IgD-negative memory B cell (primary cell): ENCODE measurements around the gene SLC4A11. TPM values are rescaled to one million over a fixed set of nuclear protein-coding genes. Genes with fewer than 3 reads are reported as not detected.

Experiments used
- H3K27ac Mint-ChIP-seq, 3 donors: one replicate each; pipeline ENCODE4 v1.8.0; 2020 to 2022; ENCODE audit warnings: mild to moderate bottlenecking in 3 of 3, mixed read lengths in 3 of 3, moderate library complexity in 1 of 3
- H3K27me3 Mint-ChIP-seq: one replicate; pipeline ENCODE4 v1.8.0; 2021; ENCODE audit warnings: mixed read lengths
- H3K36me3 Mint-ChIP-seq: one replicate; pipeline ENCODE4 v1.8.0; 2020; ENCODE audit warnings: mild to moderate bottlenecking, mixed read lengths
- H3K4me1 Mint-ChIP-seq, 3 donors: one replicate each; pipeline ENCODE4 v1.8.0; 2020 to 2022; ENCODE audit warnings: mixed read lengths in 3 of 3, mild to moderate bottlenecking in 1 of 3
- H3K4me3 Mint-ChIP-seq, 4 donors: one replicate each; pipeline ENCODE4 v1.8.0; 2020 to 2022; ENCODE audit warnings: mild to moderate bottlenecking in 4 of 4, mixed read lengths in 4 of 4, moderate library complexity in 3 of 4
- H3K9me3 Mint-ChIP-seq, 3 donors: one replicate each; pipeline ENCODE4 v1.8.0; 2020 to 2021; ENCODE audit warnings: mixed read lengths in 3 of 3, mild to moderate bottlenecking in 1 of 3
- polyA plus RNA-seq: library from polyadenylated mRNA; unstranded; fragments of 300-500 nt; fragmentation: Illumina TruSeq; gene quantifications from one replicate; pipeline ENCODE4 v1.2.3, GENCODE V29; 2021

SLC4A11 gene
- polyA plus RNA-seq, 1 donor from 2014 or later, result not detected

DNA sequence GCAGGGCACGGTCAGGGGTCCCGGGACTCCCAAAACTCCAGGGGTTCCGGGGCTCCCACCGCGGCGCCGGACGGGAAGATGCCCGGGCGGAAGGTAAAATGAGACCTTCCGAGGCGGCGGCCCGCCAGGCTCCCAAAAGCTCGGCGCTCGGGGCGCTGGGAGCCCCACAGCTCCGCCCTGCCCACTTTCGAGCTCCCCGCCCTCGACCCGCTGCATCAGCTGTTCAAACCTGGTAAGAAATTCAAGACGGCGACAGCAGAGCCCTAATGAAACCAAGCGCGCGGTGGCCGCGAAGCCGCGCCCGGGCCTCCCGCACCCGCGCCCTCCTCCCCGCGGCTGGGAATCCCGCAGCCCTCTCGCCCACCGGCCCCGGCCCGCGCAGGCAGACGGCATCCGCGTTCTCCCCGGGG lies 369 bp downstream of the SLC4A11 start:
- no peaks in the 10 kb centered on the region for H3K9me3 Mint-ChIP-seq
- H3K4me3 Mint-ChIP-seq, result peak overlapping the region; percentile 84 to 96 (median 88)
- no peaks in the 10 kb centered on the region for H3K36me3 Mint-ChIP-seq
- no peak overlapping the region for H3K27ac Mint-ChIP-seq
- peaks cover 6 to 8% (median 8%) of the 10 kb centered on the region in 3 donors for H3K4me1 Mint-ChIP-seq
- peaks cover 32% of the 10 kb centered on the region for H3K27me3 Mint-ChIP-seq

DNA sequence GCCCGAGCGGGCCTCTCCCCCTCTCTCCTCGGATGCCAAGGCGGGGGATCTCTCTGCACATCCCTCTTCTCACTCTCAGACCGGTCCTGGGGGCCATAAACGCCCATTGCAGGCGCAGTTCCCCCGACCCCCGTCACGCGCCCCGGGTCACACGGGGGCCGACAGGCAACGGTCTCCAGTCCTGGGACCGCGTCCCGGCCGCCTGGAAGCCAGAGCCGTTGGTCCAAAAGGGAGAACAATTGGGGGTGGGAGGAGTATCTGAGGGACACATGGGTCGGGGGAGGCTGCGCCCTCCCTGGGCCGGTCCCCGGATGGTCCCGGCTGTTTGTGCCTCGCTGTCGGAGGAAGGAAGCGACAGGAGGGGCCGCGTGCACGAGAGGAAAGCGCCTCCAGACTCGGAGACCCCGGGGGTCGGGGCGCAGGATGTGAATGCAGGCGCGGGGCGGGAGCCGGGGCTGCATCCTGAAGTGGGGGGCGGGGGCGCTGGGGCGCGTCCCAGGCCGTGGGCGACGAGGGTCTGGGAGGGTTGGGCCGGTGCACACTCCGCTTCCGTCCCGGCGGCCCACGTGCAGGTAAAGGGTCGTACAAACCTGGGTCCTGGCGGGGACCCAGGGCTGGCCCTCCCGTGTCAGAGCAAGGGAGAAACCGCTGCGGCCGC lies 903 bp downstream of the SLC4A11 start:
- peak overlapping the region in 1 of 3 donors; percentile 57 for H3K27ac Mint-ChIP-seq
- peaks cover 32% of the 10 kb centered on the region for H3K27me3 Mint-ChIP-seq
- H3K4me3 Mint-ChIP-seq, result peak overlapping the region; percentile 84 to 96 (median 88)
- H3K4me1 Mint-ChIP-seq, result peaks cover 6 to 8% (median 8%) of the 10 kb centered on the region in 3 donors
- H3K36me3 Mint-ChIP-seq, result no peaks in the 10 kb centered on the region
- H3K9me3 Mint-ChIP-seq, result no peaks in the 10 kb centered on the region

GRCh38 chr20:3237011-3237957 lies 1.7 kb downstream of the SLC4A11 start:
- Mint-ChIP-seq H3K36me3 (no peaks in the 10 kb centered on the region), H3K9me3 (no peaks in the 10 kb centered on the region), H3K27ac (peak overlapping the region in 1 of 3 donors; percentile 57), H3K4me1 (peaks cover 6 to 8% (median 8%) of the 10 kb centered on the region in 3 donors), H3K4me3 (peak overlapping the region; percentile 55 to 86 (median 70)), H3K27me3 (peaks cover 32% of the 10 kb centered on the region)

GRCh38 chr20:3235666-3236324 lies 3.2 kb downstream of the SLC4A11 start:
- H3K36me3 Mint-ChIP-seq, result no peaks in the 10 kb centered on the region
- H3K4me1 Mint-ChIP-seq, result peaks cover 6 to 8% (median 7%) of the 10 kb centered on the region in 3 donors
- peak overlapping the region in 1 of 4 donors; percentile 59 for H3K4me3 Mint-ChIP-seq
- no peak overlapping the region for H3K27ac Mint-ChIP-seq
- peaks cover 26% of the 10 kb centered on the region for H3K27me3 Mint-ChIP-seq
- H3K9me3 Mint-ChIP-seq, result no peaks in the 10 kb centered on the region

DNA sequence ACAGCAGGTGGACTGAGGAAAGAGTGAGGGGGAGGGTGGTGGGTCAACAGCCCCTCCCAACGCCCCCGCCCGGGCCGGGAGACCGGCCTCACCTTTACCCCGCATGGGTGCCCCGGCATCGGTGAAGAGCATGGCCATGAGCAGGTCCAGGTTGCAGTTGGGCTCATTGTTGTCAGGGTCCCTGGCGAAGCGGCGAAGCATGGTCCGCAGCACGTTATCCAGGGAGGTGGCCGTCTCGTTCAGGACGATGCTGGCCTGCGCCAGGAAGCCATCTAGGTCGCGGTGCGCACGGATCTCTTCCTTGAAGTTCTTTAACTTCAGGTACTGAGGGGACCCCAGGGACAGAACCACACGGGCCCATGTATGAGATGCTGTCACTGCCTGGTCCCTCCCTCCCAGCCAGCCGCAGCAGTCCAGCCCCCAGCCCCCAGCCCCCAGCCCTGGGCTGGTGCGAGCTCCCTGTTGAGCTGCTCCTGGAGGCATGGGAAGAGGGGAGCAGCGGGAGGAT lies 4.9 kb downstream of the SLC4A11 start:
- H3K4me1 Mint-ChIP-seq, result peaks cover 0 to 3% (median 0%) of the 10 kb centered on the region in 3 donors
- H3K4me3 Mint-ChIP-seq, result no peak overlapping the region
- H3K36me3 Mint-ChIP-seq, result no peaks in the 10 kb centered on the region
- H3K27ac Mint-ChIP-seq, result no peak overlapping the region
- H3K9me3 Mint-ChIP-seq, result no peaks in the 10 kb centered on the region
- H3K27me3 Mint-ChIP-seq, result peaks cover 13% of the 10 kb centered on the region

DNA sequence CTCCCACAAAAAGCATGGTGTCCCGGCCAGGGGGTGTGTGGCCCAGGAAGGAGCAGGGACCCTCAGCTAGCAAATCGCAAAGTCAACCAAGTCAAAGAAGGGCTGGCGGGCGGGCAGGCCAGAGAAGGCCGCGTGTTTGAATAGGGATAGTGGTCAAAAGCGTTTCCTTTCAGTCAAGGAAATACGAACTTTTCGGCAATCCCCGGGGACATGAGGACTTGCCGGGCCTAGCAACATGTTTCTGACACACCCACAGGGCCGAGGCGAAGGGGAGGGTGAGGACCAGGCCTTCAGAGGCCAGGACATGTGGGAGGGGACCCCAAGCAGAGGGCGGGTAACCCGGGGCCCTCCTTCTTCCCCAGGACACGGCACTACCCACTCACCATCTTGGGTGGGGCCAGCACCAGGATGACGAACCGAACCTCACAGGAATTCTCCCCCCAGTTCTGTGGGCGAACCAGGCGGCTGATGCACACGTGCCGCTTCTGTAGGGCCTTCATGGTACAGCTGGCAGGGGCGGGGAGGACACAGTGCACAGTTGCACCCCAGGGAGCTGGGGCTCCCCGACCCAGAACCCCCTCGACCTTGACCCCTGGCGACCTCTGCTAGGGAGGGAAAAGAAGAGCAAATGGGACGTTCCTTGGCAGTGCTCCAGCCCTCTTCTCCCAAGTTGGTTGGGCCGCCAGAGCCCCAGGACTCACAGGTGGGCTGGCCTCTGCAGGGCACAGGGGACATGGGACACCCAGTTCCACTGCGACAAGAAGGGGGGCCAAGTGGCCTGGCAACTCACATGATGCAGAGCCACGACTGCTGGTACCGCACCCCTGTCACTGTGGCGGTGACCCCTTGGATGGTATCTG lies 5.6 kb downstream of the SLC4A11 start:
- H3K36me3 Mint-ChIP-seq, result no peaks in the 10 kb centered on the region
- no peaks in the 10 kb centered on the region for H3K9me3 Mint-ChIP-seq

GRCh38 chr20:3231889-3232588 lies 7.0 kb downstream of the SLC4A11 start:
- Mint-ChIP-seq H3K27me3 (peaks cover 5% of the 10 kb centered on the region), H3K4me1 (peaks cover 0 to 2% (median 0%) of the 10 kb centered on the region in 3 donors), H3K9me3 (no peaks in the 10 kb centered on the region), H3K27ac (no peak overlapping the region), H3K4me3 (no peak overlapping the region), H3K36me3 (no peaks in the 10 kb centered on the region)

More for the DNA sequence above, 5.6 kb downstream of the SLC4A11 start:
- H3K4me1 Mint-ChIP-seq, result peaks cover 0 to 3% (median 0%) of the 10 kb centered on the region in 3 donors
- no peak overlapping the region for H3K27ac Mint-ChIP-seq
- peaks cover 13% of the 10 kb centered on the region for H3K27me3 Mint-ChIP-seq
- no peak overlapping the region for H3K4me3 Mint-ChIP-seq

DNA sequence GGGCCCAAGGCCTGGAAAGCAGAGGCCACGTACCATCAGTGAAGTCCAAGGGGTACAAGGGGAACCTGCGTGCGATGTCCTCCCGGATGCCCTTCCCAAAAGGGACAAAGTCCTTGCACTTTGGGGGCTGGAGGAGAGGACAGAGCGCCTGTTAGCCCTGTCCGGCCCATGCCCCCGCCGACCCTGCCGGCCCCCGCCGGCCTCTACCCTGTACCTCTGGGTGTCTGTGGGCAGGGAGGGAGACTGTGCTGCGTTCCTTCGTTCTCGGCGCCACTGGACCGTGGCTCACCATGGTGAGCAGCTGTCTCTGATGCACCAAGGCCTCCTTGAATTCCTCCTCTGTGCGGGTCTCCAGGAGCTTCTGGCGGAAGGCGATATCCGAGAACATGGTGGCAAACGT lies 7.9 kb downstream of the SLC4A11 start:
- Mint-ChIP-seq H3K36me3 (no peaks in the 10 kb centered on the region), H3K27ac (no peak overlapping the region), H3K27me3 (peaks cover 2% of the 10 kb centered on the region), H3K4me3 (no peak overlapping the region), H3K9me3 (no peaks in the 10 kb centered on the region), H3K4me1 (no peaks in the 10 kb centered on the region)

DNA sequence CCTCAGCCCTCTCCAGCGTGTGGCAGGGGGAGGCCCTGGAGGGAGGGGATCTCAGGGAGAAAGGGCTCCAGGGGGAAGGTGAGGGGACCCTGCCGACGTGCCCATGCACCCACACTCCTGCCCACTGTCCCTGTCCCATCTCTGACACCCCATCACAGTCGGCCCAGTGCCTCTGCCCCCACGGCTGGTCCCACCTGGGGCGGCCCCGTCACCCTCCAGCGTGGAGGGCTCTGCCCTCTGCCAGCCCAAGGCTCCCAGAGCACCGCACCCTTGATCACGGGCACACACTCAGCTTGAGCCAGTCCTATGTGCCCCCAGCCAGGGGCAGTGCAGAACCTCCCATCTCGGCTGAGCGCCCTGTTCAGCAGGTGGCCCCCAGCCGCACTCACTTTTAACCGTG lies 9.2 kb downstream of the SLC4A11 start:
- Mint-ChIP-seq H3K36me3 (no peaks in the 10 kb centered on the region), H3K27ac (no peak overlapping the region), H3K4me1 (peaks cover 0 to under 1% (median 0%) of the 10 kb centered on the region in 3 donors)

GRCh38 chr20:3229158-3229557 lies 9.8 kb downstream of the SLC4A11 start:
- no peaks in the 10 kb centered on the region for H3K36me3 Mint-ChIP-seq
- H3K27me3 Mint-ChIP-seq, result no peaks in the 10 kb centered on the region
- peaks cover 0 to 2% (median 2%) of the 10 kb centered on the region in 3 donors for H3K4me1 Mint-ChIP-seq
- no peak overlapping the region for H3K4me3 Mint-ChIP-seq
- H3K9me3 Mint-ChIP-seq, result no peaks in the 10 kb centered on the region
- H3K27ac Mint-ChIP-seq, result no peak overlapping the region

More for the DNA sequence above, 9.2 kb downstream of the SLC4A11 start:
- Mint-ChIP-seq H3K4me3 (no peak overlapping the region), H3K9me3 (no peaks in the 10 kb centered on the region), H3K27me3 (no peaks in the 10 kb centered on the region)

DNA sequence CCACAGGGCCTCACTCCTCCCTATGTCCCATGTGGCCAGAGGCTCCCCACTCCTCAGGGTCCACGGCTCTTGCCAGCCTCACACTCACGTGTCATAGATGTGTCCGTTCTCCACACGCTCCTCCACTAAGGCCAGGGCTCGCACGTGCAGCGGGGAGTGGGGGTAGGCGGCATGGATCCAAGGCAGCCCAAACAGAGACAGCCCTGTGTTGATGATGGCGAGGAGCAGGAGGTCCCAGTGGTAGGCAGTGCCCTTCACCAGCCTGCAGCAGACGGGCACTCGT lies 10.3 kb downstream of the SLC4A11 start:
- no peaks in the 10 kb centered on the region for H3K9me3 Mint-ChIP-seq
- H3K4me1 Mint-ChIP-seq, result peaks cover 0 to 5% (median 2%) of the 10 kb centered on the region in 3 donors
- no peaks in the 10 kb centered on the region for H3K36me3 Mint-ChIP-seq
- no peak overlapping the region for H3K4me3 Mint-ChIP-seq
- H3K27ac Mint-ChIP-seq, result no peak overlapping the region
- H3K27me3 Mint-ChIP-seq, result no peaks in the 10 kb centered on the region

DNA sequence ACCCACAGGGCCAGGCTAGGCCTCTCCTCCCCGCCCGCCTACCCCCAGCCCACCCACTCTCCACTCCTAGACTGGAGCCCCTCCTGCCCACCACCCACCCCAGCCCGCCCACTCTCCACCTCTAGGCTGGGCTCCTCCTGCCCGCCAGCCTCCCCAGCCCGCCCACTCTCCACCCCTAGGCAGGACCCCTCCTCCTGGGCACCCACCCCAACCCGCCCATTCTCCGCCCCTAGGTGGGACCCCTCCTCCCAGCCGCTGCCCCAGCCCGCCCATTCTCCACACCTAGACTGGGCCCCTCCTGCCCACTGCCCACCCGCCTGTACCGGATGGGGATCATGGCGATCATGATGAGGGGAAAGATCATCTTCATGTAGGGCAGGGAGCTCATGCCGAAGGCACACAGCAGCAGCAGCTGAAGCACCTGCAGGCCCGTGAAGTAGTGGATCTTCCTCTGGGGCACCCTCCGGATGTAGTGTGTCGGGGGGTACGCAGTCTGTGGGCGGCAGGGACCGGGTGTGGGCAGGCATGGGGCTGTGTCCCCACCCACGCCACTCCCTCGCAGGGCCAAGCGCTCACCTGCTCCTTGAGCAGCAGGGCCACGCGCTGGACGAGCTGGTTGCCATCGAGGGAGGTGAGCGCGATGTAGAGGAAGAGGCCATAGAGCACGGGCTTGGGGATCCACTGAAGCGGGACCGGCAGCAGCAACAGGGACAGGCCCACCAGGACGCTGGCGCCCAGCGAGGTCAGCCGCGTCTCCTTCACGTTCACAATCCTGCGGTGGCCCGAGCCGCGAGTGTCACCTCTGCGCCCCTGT lies 10.8 kb downstream of the SLC4A11 start:
- H3K4me1 Mint-ChIP-seq, result peaks cover under 1 to 11% (median 6%) of the 10 kb centered on the region in 3 donors

GRCh38 chr20:3227506-3227905 lies 11.5 kb downstream of the SLC4A11 start:
- peak overlapping the region in 1 of 3 donors; percentile 94 for H3K27ac Mint-ChIP-seq
- no peaks in the 10 kb centered on the region for H3K36me3 Mint-ChIP-seq
- no peaks in the 10 kb centered on the region for H3K9me3 Mint-ChIP-seq
- peaks cover 7 to 17% (median 12%) of the 10 kb centered on the region in 3 donors for H3K4me1 Mint-ChIP-seq
- H3K27me3 Mint-ChIP-seq, result no peaks in the 10 kb centered on the region
- no peak overlapping the region for H3K4me3 Mint-ChIP-seq

More for the DNA sequence above, 10.8 kb downstream of the SLC4A11 start:
- Mint-ChIP-seq H3K4me3 (no peak overlapping the region), H3K27ac (no peak overlapping the region), H3K9me3 (no peaks in the 10 kb centered on the region), H3K36me3 (no peaks in the 10 kb centered on the region), H3K27me3 (no peaks in the 10 kb centered on the region)
